H1 (cell line): Measurements from ENCODE around the gene HPD. TPM values are rescaled to one million over a fixed set of nuclear protein-coding genes. Genes with fewer than 3 reads are reported as not detected.

Experiments
- ASH2L ChIP-seq: fragments of 200-600, 300-600 bp; sonication (generic); IDR thresholded peaks from one replicate; pipeline ENCODE4 v1.7.1; 2017; ENCODE audit warnings: low read length
- BCL11A ChIP-seq, 2 experiments: IDR thresholded peaks; one replicate each; pipeline ENCODE4 v1.6.1; 2011; ENCODE audit warnings: low read depth in 2 of 2, low read length in 2 of 2, mild to moderate bottlenecking in 2 of 2
- CBX5 ChIP-seq: fragments of 300-800, 300-1000 bp; sonication (generic); IDR thresholded peaks from 2 replicates; pipeline ENCODE4 v1.7.1; 2016; ENCODE audit warnings: antibody characterized with exemption, low read length, low read depth
- CEBPB ChIP-seq: IDR thresholded peaks from 2 replicates; pipeline ENCODE4 v1.6.1; 2012; ENCODE audit warnings: low read depth, low read length
- EZH2 ChIP-seq: fragments of 200-600 bp; sonication (generic); IDR thresholded peaks from 2 replicates; pipeline ENCODE4 v1.7.1; 2012; ENCODE audit warnings: low read depth, mild to moderate bottlenecking, moderate library complexity, low read length, inconsistent platforms; ENCODE audit not compliant: severe bottlenecking
- HDAC6 ChIP-seq: IDR thresholded peaks from one replicate; pipeline ENCODE4 v1.7.1; 2012; ENCODE audit warnings: low read depth, mild to moderate bottlenecking, inconsistent platforms, low read length, moderate library complexity
- JUND ChIP-seq: IDR thresholded peaks from 2 replicates; pipeline ENCODE4 v1.6.1; 2011; ENCODE audit warnings: mild to moderate bottlenecking, improper control_type of control experiment, low read length
- KDM4A ChIP-seq: IDR thresholded peaks from one replicate; pipeline ENCODE4 v1.7.1; 2012; ENCODE audit warnings: low read depth, mild to moderate bottlenecking, moderate library complexity, low read length, inconsistent platforms; ENCODE audit not compliant: severe bottlenecking
- MAFK ChIP-seq: IDR thresholded peaks from 2 replicates; pipeline ENCODE4 v1.6.1; 2012; ENCODE audit warnings: low read depth, mild to moderate bottlenecking, improper control_type of control experiment, low read length
- POU5F1 ChIP-seq: IDR thresholded peaks from 2 replicates; pipeline ENCODE4 v1.6.1; 2011; ENCODE audit warnings: low read depth, mild to moderate bottlenecking, low read length, moderate library complexity
- SRF ChIP-seq: IDR thresholded peaks from 2 replicates; pipeline ENCODE4 v1.6.1; 2011; ENCODE audit warnings: mild to moderate bottlenecking, low read depth, low read length, moderate library complexity
- TAF1 ChIP-seq: IDR thresholded peaks from 2 replicates; pipeline ENCODE4 v1.6.1; 2011; ENCODE audit warnings: mild to moderate bottlenecking, low read depth, low read length
- TBP ChIP-seq: IDR thresholded peaks from 2 replicates; pipeline ENCODE4 v1.6.1; 2011; ENCODE audit warnings: low read depth, low read length, improper control_type of control experiment
- TCF12 ChIP-seq: IDR thresholded peaks from 2 replicates; pipeline ENCODE4 v1.6.1; 2011; ENCODE audit warnings: low read depth, mild to moderate bottlenecking, low read length
- ZNF274 ChIP-seq: IDR thresholded peaks from 2 replicates; pipeline ENCODE4 v1.7.0; 2012; ENCODE audit warnings: low read length, borderline replicate concordance; ENCODE audit errors: extremely low read depth
- polyA plus RNA-seq, 7 experiments: library from polyadenylated mRNA; depleted of rRNA in 3 of 7; stranded (reverse) in 5 of 7; unstranded in 2 of 7; fragments of >200 nt in 5 of 7; fragments of 200-250 nt in 2 of 7; gene quantifications; 1 replicate in 5 of 7; 2 replicates in 1 of 7; 4 replicates in 1 of 7; pipeline versions ENCODE4 v1.2.1 to v1.2.3, GENCODE V29; 2011 to 2013; ENCODE audit warnings: missing spikeins in 2 of 7, mixed read lengths in 2 of 7
- total RNA-seq: library from RNA; stranded (reverse); fragmentation: NEBNext Ultra II Directional; extraction: Animal tissue kit (Norgen Biotek cat#: 25700); gene quantifications from 2 replicates; pipeline ENCODE4 v1.2.1, GENCODE V29; 2021
- TF ChIP-seq, protein P1 (sequence below), 3 experiments: IDR thresholded peaks; 1 replicate in 2 of 3; 2 replicates in 1 of 3; pipeline versions ENCODE4 v1.5.1 to v1.6.1; 2011; ENCODE audit warnings: low read length in 3 of 3, mild to moderate bottlenecking in 3 of 3, inconsistent platforms in 2 of 3, low read depth in 1 of 3, moderate library complexity in 1 of 3; ENCODE audit not compliant: insufficient read depth in 1 of 3; ENCODE audit errors: control extremely low read depth in 1 of 3
- TF ChIP-seq, protein P2 (sequence below): IDR thresholded peaks from 2 replicates; pipeline ENCODE4 v1.6.1; 2011; ENCODE audit warnings: low read length, improper control_type of control experiment
- TF ChIP-seq, protein P3 (sequence below): IDR thresholded peaks from 2 replicates; pipeline ENCODE4 v1.6.1; 2012; ENCODE audit warnings: low read length, inconsistent platforms

HPD gene
- total and polyA plus RNA-seq, 2 of the 8 experiments (the other 6 are each of a cell fraction or from before 2014, with no cell fraction given): 0.48 to 0.56 TPM

DNA sequence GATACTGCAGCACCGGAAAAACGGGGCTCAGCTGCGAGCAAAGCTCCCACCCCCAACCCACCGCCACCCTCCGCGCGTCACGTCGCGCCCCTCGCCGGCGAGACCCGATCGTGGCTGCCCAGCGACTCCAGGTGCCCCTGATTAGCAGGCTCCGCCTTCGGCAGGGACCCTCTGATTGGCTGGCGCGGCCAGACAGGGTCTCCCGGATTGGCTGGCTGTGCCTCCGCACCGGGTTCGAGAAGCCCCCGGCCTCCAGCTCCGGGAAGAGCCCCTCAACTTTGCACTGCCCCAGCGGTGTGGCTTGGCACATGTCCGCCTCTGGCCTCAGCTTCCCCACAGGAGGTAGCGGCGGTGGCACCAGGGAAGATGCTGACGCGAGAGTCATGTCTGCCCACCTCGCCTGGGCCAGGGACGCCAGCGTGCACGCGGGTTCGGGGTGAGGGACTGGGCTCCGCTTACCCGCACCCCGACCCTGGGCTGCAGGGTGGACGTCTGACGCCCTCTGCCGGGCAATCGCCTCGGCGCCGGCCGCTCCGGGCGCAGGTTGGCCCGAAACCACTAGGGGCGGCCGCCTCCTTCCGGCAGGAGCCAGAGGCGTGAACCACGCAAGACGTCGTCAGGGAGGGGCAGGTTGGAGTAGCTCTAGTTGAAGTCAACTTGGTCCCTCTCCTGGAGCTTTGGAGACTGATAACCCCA, 64.7 kb downstream of the HPD start (continued):
- TF ChIP-seq, protein P1, sequence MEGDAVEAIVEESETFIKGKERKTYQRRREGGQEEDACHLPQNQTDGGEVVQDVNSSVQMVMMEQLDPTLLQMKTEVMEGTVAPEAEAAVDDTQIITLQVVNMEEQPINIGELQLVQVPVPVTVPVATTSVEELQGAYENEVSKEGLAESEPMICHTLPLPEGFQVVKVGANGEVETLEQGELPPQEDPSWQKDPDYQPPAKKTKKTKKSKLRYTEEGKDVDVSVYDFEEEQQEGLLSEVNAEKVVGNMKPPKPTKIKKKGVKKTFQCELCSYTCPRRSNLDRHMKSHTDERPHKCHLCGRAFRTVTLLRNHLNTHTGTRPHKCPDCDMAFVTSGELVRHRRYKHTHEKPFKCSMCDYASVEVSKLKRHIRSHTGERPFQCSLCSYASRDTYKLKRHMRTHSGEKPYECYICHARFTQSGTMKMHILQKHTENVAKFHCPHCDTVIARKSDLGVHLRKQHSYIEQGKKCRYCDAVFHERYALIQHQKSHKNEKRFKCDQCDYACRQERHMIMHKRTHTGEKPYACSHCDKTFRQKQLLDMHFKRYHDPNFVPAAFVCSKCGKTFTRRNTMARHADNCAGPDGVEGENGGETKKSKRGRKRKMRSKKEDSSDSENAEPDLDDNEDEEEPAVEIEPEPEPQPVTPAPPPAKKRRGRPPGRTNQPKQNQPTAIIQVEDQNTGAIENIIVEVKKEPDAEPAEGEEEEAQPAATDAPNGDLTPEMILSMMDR (IDR thresholded peaks at IDR 0.05; ENCODE audit: control extremely low read depth in 1 of 3, insufficient read depth in 1 of 3, low read depth in 1 of 3, low read length in 3 of 3): peak in 2 of 3 experiments; percentile 100; a peak in 3 of 4 replicates
- TF ChIP-seq TCF12 (peak; percentile 73; the same call in 1 of the 2 replicates), TAF1 (0 out of 2 replicates have a peak, but pooled peaks have one; percentile 40), ZNF274 (no peak), KDM4A (peak; percentile 90), EZH2 (no peak), TBP (peak; percentile 19; the same call in 1 of the 2 replicates), HDAC6 (no peak), MAFK (no peak), BCL11A (IDR thresholded peaks at IDR 0.05; ENCODE audit: low read depth in 2 of 2, low read length in 2 of 2) (no peak), JUND (0 out of 2 replicates have a peak, but pooled peaks have one; percentile 56), SRF (0 out of 2 replicates have a peak, but pooled peaks have one; percentile 7), CBX5 (no peak), ASH2L (peak; percentile 77), CEBPB (no peak), POU5F1 (no peak)
- TF ChIP-seq, protein P2, sequence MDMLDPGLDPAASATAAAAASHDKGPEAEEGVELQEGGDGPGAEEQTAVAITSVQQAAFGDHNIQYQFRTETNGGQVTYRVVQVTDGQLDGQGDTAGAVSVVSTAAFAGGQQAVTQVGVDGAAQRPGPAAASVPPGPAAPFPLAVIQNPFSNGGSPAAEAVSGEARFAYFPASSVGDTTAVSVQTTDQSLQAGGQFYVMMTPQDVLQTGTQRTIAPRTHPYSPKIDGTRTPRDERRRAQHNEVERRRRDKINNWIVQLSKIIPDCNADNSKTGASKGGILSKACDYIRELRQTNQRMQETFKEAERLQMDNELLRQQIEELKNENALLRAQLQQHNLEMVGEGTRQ: 0 out of 2 replicates have a peak, but pooled peaks have one; percentile 3
- TF ChIP-seq, protein P3, sequence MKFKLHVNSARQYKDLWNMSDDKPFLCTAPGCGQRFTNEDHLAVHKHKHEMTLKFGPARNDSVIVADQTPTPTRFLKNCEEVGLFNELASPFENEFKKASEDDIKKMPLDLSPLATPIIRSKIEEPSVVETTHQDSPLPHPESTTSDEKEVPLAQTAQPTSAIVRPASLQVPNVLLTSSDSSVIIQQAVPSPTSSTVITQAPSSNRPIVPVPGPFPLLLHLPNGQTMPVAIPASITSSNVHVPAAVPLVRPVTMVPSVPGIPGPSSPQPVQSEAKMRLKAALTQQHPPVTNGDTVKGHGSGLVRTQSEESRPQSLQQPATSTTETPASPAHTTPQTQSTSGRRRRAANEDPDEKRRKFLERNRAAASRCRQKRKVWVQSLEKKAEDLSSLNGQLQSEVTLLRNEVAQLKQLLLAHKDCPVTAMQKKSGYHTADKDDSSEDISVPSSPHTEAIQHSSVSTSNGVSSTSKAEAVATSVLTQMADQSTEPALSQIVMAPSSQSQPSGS: no peak
